HepG2 (cell line): ENCODE measurements around the gene SMG5. TPM values are rescaled to one million over a fixed set of nuclear protein-coding genes. Genes with fewer than 3 reads are reported as not detected.
A peak's percentile ranks its signal among the peaks of the same experiment; 100 is the strongest.

Source experiments
- CBX1 ChIP-seq: IDR thresholded peaks from one replicate; pipeline ENCODE4 v1.6.1; 2016; ENCODE audit warnings: antibody characterized with exemption, low read depth
- CREB3 ChIP-seq: sonication (generic); formaldehyde crosslinking; IDR thresholded peaks from 2 replicates; pipeline ENCODE4 v1.5.0; 2020; ENCODE audit warnings: missing genetic modification reagents
- ETS1 ChIP-seq: sonication (generic); formaldehyde crosslinking; IDR thresholded peaks from 2 replicates; pipeline ENCODE4 v1.4.0; 2020; ENCODE audit warnings: missing genetic modification reagents
- GLI4 ChIP-seq: sonication (generic); formaldehyde crosslinking; IDR thresholded peaks from 2 replicates; pipeline ENCODE4 v1.5.1; 2020; ENCODE audit warnings: missing genetic modification reagents, mild to moderate bottlenecking, moderate library complexity, borderline replicate concordance
- JUN ChIP-seq: sonication (generic); formaldehyde crosslinking; IDR thresholded peaks from 2 replicates; pipeline ENCODE4 v1.4.0; 2020; ENCODE audit warnings: mild to moderate bottlenecking, missing genetic modification reagents
- KLF12 ChIP-seq: sonication (generic); formaldehyde crosslinking; IDR thresholded peaks from 2 replicates; pipeline ENCODE4 v1.4.0; 2020; ENCODE audit warnings: missing genetic modification reagents, borderline replicate concordance
- NFAT5 ChIP-seq: sonication (generic); formaldehyde crosslinking; IDR thresholded peaks from 2 replicates; pipeline ENCODE4 v1.4.0; 2020; ENCODE audit warnings: missing genetic modification reagents
- NR2F1 ChIP-seq, 2 experiments: fragments of 450-650 bp in 1 of 2; formaldehyde crosslinking in 1 of 2; IDR thresholded peaks; 2 replicates each; pipeline versions ENCODE4 v1.5.0 to v1.6.1; 2016 to 2020; ENCODE audit warnings: mild to moderate bottlenecking in 1 of 2, missing compliant biosample characterization in 1 of 2, missing genetic modification reagents in 1 of 2, moderate library complexity in 1 of 2
- RARA ChIP-seq: IDR thresholded peaks from 2 replicates; pipeline ENCODE4 v1.6.1; 2016; ENCODE audit warnings: missing genetic modification reagents, missing compliant biosample characterization
- RARG ChIP-seq: sonication (generic); formaldehyde crosslinking; IDR thresholded peaks from 2 replicates; pipeline ENCODE4 v1.4.0; 2020; ENCODE audit warnings: low read depth, mild to moderate bottlenecking, missing genetic modification reagents
- RFXAP ChIP-seq: sonication (generic); formaldehyde crosslinking; IDR thresholded peaks from 2 replicates; pipeline ENCODE4 v1.4.0; 2020; ENCODE audit warnings: missing genetic modification reagents, borderline replicate concordance
- RXRA ChIP-seq: sonication (generic); formaldehyde crosslinking; IDR thresholded peaks from 2 replicates; pipeline ENCODE4 v1.5.1; 2020; ENCODE audit warnings: missing genetic modification reagents
- SP140L ChIP-seq: sonication (generic); formaldehyde crosslinking; IDR thresholded peaks from 2 replicates; pipeline ENCODE4 v1.4.0; 2020; ENCODE audit warnings: missing genetic modification reagents, borderline replicate concordance
- STAT5B ChIP-seq: sonication (generic); formaldehyde crosslinking; IDR thresholded peaks from 2 replicates; pipeline ENCODE4 v1.4.0; 2020; ENCODE audit warnings: missing genetic modification reagents
- WIZ ChIP-seq: sonication (generic); formaldehyde crosslinking; IDR thresholded peaks from 2 replicates; pipeline ENCODE4 v1.5.1; 2020; ENCODE audit warnings: mild to moderate bottlenecking, missing genetic modification reagents
- ZFP90 ChIP-seq: sonication (generic); formaldehyde crosslinking; IDR thresholded peaks from 2 replicates; pipeline ENCODE4 v1.8.0; 2022; ENCODE audit warnings: missing genetic modification reagents, mild to moderate bottlenecking, inconsistent platforms, borderline replicate concordance
- ZNF256 ChIP-seq: sonication (generic); formaldehyde crosslinking; conservative IDR thresholded peaks from 2 replicates; pipeline ENCODE4 v1.4.0; 2020; ENCODE audit warnings: missing genetic modification reagents
- ZNF337 ChIP-seq: sonication (generic); formaldehyde crosslinking; IDR thresholded peaks from 2 replicates; pipeline ENCODE4 v1.5.1; 2020; ENCODE audit warnings: missing genetic modification reagents, low read depth, mild to moderate bottlenecking, borderline replicate concordance
- ZNF34 ChIP-seq: sonication (generic); formaldehyde crosslinking; IDR thresholded peaks from 2 replicates; pipeline ENCODE4 v1.4.0; 2020; ENCODE audit warnings: mild to moderate bottlenecking, missing genetic modification reagents, borderline replicate concordance
- ZNF367 ChIP-seq: sonication (generic); formaldehyde crosslinking; IDR thresholded peaks from 2 replicates; pipeline ENCODE4 v1.4.0; 2020; ENCODE audit warnings: missing genetic modification reagents, borderline replicate concordance
- ZNF569 ChIP-seq: sonication (generic); formaldehyde crosslinking; IDR thresholded peaks from 2 replicates; pipeline ENCODE4 v1.5.0; 2020; ENCODE audit warnings: mild to moderate bottlenecking, missing genetic modification reagents, moderate library complexity, borderline replicate concordance
- ZNF83 ChIP-seq: sonication (generic); formaldehyde crosslinking; IDR thresholded peaks from 2 replicates; pipeline ENCODE4 v1.4.0; 2020; ENCODE audit warnings: missing genetic modification reagents, mild to moderate bottlenecking, borderline replicate concordance
- ZZZ3 ChIP-seq: sonication (generic); formaldehyde crosslinking; IDR thresholded peaks from 2 replicates; pipeline ENCODE4 v1.4.0; 2020; ENCODE audit warnings: missing genetic modification reagents, mild to moderate bottlenecking, borderline replicate concordance
- polyA plus RNA-seq, 8 experiments: library from polyadenylated mRNA; depleted of rRNA in 3 of 8; stranded (reverse) in 7 of 8; unstranded in 1 of 8; fragments of >200 nt; fragmentation: Illumina TruSeq in 4 of 8; extraction: Trizol in 4 of 8; gene quantifications; 2 replicates each; pipeline versions ENCODE4 v1.2.1 to v1.2.3, GENCODE V29; 2011 to 2016; ENCODE audit warnings: low read depth in 4 of 8, missing spikeins in 1 of 8, mixed read lengths in 1 of 8; ENCODE audit not compliant: insufficient read depth in 1 of 8
- total RNA-seq, 5 experiments: library from RNA; depleted of rRNA; stranded (reverse); fragments of >200 nt; fragmentation: Illumina TruSeq; extraction: Trizol; gene quantifications; 2 replicates each; pipeline ENCODE4 v1.2.3, GENCODE V29; 2016; ENCODE audit warnings: low read depth in 1 of 5

SMG5 gene
- total and polyA plus RNA-seq, 2 of the 13 experiments (the other 11 are each of a cell fraction or from before 2014, with no cell fraction given): 50.5 to 84.0 TPM

GRCh38 chr1:156282479-156283222 is at the start of gene SMG5 (continued):
- TF ChIP-seq WIZ (CRISPR knock-in tag): no peak; the same call in 1 of the 2 replicates
- no peak for TF ChIP-seq RARA (CRISPR knock-in tag)
- TF ChIP-seq RXRA (CRISPR knock-in tag): peak; percentile 75
- no peak for TF ChIP-seq GLI4
- peak; percentile 71; the same call in 1 of the 2 replicates for TF ChIP-seq CREB3 (CRISPR knock-in tag)
- TF ChIP-seq ZNF83 (CRISPR knock-in tag): no peak
- no peak for TF ChIP-seq ETS1 (CRISPR knock-in tag)
- TF ChIP-seq ZNF569 (CRISPR knock-in tag): no peak; the same call in 1 of the 2 replicates
- TF ChIP-seq KLF12: peak; percentile 90; the same call in 1 of the 2 replicates
- TF ChIP-seq ZNF337 (CRISPR knock-in tag): 0 out of 2 replicates have a peak, but pooled peaks have one; percentile 76
- 0 out of 2 replicates have a peak, but pooled peaks have one; percentile 77 for TF ChIP-seq ZNF34 (CRISPR knock-in tag)
- peak; percentile 90 for TF ChIP-seq RFXAP (CRISPR knock-in tag)
- no peak for TF ChIP-seq STAT5B (CRISPR knock-in tag)
- TF ChIP-seq CBX1: peak; percentile 81
- TF ChIP-seq RARG (CRISPR knock-in tag): 0 out of 2 replicates have a peak, but pooled peaks have one; percentile 67
- peak; percentile 65; the same call in 1 of the 2 replicates for TF ChIP-seq ZFP90 (CRISPR knock-in tag)
- no peak for TF ChIP-seq ZNF256 (CRISPR knock-in tag)
- TF ChIP-seq NR2F1 (CRISPR knock-in tag; IDR thresholded peaks at IDR 0.05): no peak
- TF ChIP-seq NFAT5 (CRISPR knock-in tag): no peak
- TF ChIP-seq JUN (CRISPR knock-in tag): no peak
- TF ChIP-seq ZNF367 (CRISPR knock-in tag): no peak
- no peak for TF ChIP-seq SP140L (CRISPR knock-in tag)
- peak; percentile 76; the same call in 1 of the 2 replicates for TF ChIP-seq ZZZ3 (CRISPR knock-in tag)
